ENCODE results near the gene EVI5. TPM values are rescaled to one million over a fixed set of nuclear protein-coding genes. Genes with fewer than 3 reads are reported as not detected.

EVI5 gene
- total RNA-seq, 1 experiment from 2014 or later = 31.2 TPM

DNA sequence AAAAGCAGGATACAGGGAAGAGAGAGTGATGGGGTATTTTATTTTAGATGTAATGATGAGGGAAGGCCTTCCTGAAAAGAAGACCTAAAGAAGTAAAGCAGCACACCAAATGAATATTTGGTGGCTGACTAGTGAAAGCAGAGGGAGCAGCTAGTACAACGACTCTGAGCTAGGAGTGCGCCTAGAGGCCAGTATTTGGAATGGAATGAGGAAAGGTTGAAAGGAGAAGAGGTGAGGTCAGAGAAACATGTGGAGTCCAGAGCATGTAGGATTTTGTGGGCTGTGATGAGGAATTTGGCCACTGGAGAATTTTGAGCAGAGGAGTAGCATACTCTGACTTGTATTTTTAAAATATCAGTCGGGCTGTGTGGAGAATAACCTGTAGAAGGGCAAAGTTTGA, 35.1 kb upstream of the EVI5 start:
- CTCF ChIA-PET = interaction anchor here (0.5 to 1.8 kb wide), 3 partner anchors 12 to 71 kb away, joined by 3 to 7 read pairs (median 3); partner anchors contain the start of gene RPL5
- intact Hi-C loops (cut with micrococcal nuclease; ENCODE audit: unreplicated experiment) = no loop called here
- H3K4me3 ChIP-seq (ENCODE audit: low read depth, low read length) = no peak overlapping the region
- no peak overlapping the region for H3K4me3 Mint-ChIP-seq (ENCODE audit: unreplicated experiment)
- peak overlapping the region; percentile 42 for H3K27ac Mint-ChIP-seq (ENCODE audit: unreplicated experiment)
- no TSS peak for BruUV-seq (replicated peaks)
- no peaks in the 10 kb centered on the region for H3K9me3 ChIP-seq
- H3K36me3 Mint-ChIP-seq (ENCODE audit: insufficient read depth, unreplicated experiment) = no peaks in the 10 kb centered on the region
- no peaks in the 10 kb centered on the region for H3K36me3 ChIP-seq (ENCODE audit: control insufficient read depth, insufficient read depth, low read length)
- no peaks in the 10 kb centered on the region for H3K27me3 ChIP-seq (replicated peaks; ENCODE audit: control insufficient read depth, insufficient read depth, low read length)
- peaks cover 48% of the 10 kb centered on the region for H3K4me1 ChIP-seq
- H3K9me3 Mint-ChIP-seq (ENCODE audit: unreplicated experiment) = no peaks in the 10 kb centered on the region
- TF ChIP-seq, protein P1, sequence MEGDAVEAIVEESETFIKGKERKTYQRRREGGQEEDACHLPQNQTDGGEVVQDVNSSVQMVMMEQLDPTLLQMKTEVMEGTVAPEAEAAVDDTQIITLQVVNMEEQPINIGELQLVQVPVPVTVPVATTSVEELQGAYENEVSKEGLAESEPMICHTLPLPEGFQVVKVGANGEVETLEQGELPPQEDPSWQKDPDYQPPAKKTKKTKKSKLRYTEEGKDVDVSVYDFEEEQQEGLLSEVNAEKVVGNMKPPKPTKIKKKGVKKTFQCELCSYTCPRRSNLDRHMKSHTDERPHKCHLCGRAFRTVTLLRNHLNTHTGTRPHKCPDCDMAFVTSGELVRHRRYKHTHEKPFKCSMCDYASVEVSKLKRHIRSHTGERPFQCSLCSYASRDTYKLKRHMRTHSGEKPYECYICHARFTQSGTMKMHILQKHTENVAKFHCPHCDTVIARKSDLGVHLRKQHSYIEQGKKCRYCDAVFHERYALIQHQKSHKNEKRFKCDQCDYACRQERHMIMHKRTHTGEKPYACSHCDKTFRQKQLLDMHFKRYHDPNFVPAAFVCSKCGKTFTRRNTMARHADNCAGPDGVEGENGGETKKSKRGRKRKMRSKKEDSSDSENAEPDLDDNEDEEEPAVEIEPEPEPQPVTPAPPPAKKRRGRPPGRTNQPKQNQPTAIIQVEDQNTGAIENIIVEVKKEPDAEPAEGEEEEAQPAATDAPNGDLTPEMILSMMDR (IDR thresholded peaks at IDR 0.05; ENCODE audit: insufficient read depth in 1 of 2, low read depth in 1 of 2, low read length in 1 of 2, severe bottlenecking in 1 of 2, unreplicated experiment in 1 of 2) = peak in 1 of 2 experiments; percentile 5
- POLR2A ChIA-PET = no interaction called here
- peaks cover 31% of the 10 kb centered on the region for H3K4me1 Mint-ChIP-seq (ENCODE audit: low read depth, unreplicated experiment)
- peak; percentile 27 to 40 for DNase-seq
- no peaks in the 10 kb centered on the region for H3K27me3 Mint-ChIP-seq (ENCODE audit: insufficient read depth, unreplicated experiment)

DNA sequence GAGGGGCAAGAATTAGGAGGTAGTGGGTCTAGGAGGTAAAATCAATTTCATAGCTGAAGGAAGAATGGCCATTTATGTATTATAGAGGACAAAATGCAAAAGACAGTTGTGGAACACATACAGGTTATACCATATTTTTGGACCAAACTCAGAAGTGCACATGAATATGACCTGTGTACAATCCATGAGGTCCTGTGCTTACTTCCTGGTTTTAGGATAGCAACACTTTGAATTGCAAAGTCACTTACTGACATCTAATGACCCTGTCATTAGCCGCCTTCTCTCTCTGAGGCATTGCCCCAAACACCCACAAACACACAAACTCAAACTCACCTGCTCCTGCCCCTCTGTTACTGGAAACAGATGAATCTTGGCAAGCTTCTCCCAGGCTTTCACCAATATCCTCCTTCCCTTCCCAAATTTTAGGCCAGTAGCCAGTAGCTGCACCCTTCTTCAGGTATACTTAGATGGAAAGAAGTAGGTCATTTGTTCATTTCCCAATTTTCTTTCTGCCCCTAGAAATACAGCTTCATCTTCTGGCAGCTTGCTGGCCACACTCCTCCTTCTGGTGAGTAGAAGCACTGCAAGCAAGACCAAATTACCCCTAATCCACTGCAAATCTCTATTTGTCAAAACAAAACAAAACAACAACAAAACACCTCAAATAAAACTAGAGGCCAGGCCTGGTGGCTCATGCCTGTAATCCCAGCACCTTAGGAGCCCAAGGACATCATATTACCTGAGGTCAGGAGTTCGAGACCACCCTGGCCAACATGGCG, 33.3 kb upstream of the EVI5 start:
- no TSS peak for BruUV-seq (replicated peaks)
- H3K27me3 ChIP-seq (replicated peaks; ENCODE audit: control insufficient read depth, insufficient read depth, low read length) = no peaks in the 10 kb centered on the region
- no peaks in the 10 kb centered on the region for H3K9me3 ChIP-seq
- peak in 1 of 2 experiments; percentile 23 for DNase-seq
- Mint-ChIP-seq H3K27ac (ENCODE audit: unreplicated experiment) (peak overlapping the region; percentile 84), H3K4me1 (ENCODE audit: low read depth, unreplicated experiment) (peaks cover 36% of the 10 kb centered on the region), H3K27me3 (ENCODE audit: insufficient read depth, unreplicated experiment) (no peaks in the 10 kb centered on the region), H3K9me3 (ENCODE audit: unreplicated experiment) (no peaks in the 10 kb centered on the region), H3K36me3 (ENCODE audit: insufficient read depth, unreplicated experiment) (no peaks in the 10 kb centered on the region), H3K4me3 (ENCODE audit: unreplicated experiment) (peak overlapping the region; percentile 15)
- intact Hi-C loops (cut with micrococcal nuclease; ENCODE audit: unreplicated experiment) = loop anchor here (1.0 kb wide), 3 partner anchors 14 to 69 kb away; partner anchors contain the start of gene EVI5
- CTCF ChIA-PET = interaction anchor here (0.7 to 1.9 kb wide), 7 partner anchors 14 to 508 kb away, joined by 3 to 17 read pairs (median 5); partner anchors contain the start of genes EVI5 and RPL5
- peaks cover 46% of the 10 kb centered on the region for H3K4me1 ChIP-seq
- POLR2A ChIA-PET = interaction anchor here (1.1 kb wide), 1 partner anchor 14 kb away, joined by 4 read pairs; the partner anchor contains the start of gene RPL5
- TF ChIP-seq, protein P1 (IDR thresholded peaks at IDR 0.05; ENCODE audit: insufficient read depth in 1 of 2, low read depth in 1 of 2, low read length in 1 of 2, severe bottlenecking in 1 of 2, unreplicated experiment in 1 of 2) = peak in 1 of 2 experiments; percentile 27
- H3K4me3 ChIP-seq (ENCODE audit: low read depth, low read length) = no peak overlapping the region
- no peaks in the 10 kb centered on the region for H3K36me3 ChIP-seq (ENCODE audit: control insufficient read depth, insufficient read depth, low read length)

DNA sequence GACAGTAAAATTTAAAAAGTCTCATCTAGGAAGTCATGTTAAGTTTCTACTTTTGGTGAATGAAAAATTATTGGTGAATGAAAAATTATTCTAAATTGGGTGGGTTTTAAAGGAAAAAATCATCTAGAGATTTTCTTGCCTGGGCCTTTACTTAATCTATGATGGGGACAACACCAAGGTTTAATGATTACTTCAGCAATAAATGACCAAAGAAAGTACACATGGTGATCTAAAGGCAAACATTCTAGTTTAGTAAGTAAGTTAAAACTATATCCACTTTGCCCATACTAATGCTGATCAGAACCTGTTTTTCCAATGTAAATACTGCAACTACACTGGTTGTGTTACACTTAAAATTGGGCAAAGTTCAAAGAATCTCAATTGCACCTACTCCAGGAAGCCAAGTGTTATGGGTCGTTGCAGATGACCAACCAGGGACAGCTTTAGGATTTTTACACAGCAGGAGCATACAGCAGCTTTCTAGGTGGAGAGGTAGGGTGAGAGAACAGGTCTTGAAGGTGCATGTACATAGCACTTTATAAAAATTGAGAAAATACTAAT, 32.3 kb upstream of the EVI5 start:
- POLR2A ChIA-PET = interaction anchor here (1.1 kb wide), 1 partner anchor 15 kb away, joined by 4 read pairs; the partner anchor contains the start of gene RPL5
- no peak overlapping the region for H3K4me3 ChIP-seq (ENCODE audit: low read depth, low read length)

More for the DNA sequence above, 32.3 kb upstream of the EVI5 start:
- no peaks in the 10 kb centered on the region for H3K27me3 Mint-ChIP-seq (ENCODE audit: insufficient read depth, unreplicated experiment)
- no peaks in the 10 kb centered on the region for H3K27me3 ChIP-seq (replicated peaks; ENCODE audit: control insufficient read depth, insufficient read depth, low read length)
- peak overlapping the region; percentile 84 for H3K27ac Mint-ChIP-seq (ENCODE audit: unreplicated experiment)
- no peaks in the 10 kb centered on the region for H3K36me3 ChIP-seq (ENCODE audit: control insufficient read depth, insufficient read depth, low read length)
- TF ChIP-seq, protein P1 (IDR thresholded peaks at IDR 0.05; ENCODE audit: insufficient read depth in 1 of 2, low read depth in 1 of 2, low read length in 1 of 2, severe bottlenecking in 1 of 2, unreplicated experiment in 1 of 2) = no peak
- peaks cover 36% of the 10 kb centered on the region for H3K4me1 Mint-ChIP-seq (ENCODE audit: low read depth, unreplicated experiment)
- BruUV-seq (replicated peaks) = no TSS peak
- peak; percentile 58 to 61 for DNase-seq
- CTCF ChIA-PET = interaction anchor here (1.4 to 1.9 kb wide), 3 partner anchors 13 to 507 kb away, joined by 4 to 17 read pairs (median 9); no protein-coding TSS in a partner anchor
- H3K36me3 Mint-ChIP-seq (ENCODE audit: insufficient read depth, unreplicated experiment) = no peaks in the 10 kb centered on the region
- H3K4me1 ChIP-seq = peaks cover 37% of the 10 kb centered on the region
- H3K9me3 ChIP-seq = no peaks in the 10 kb centered on the region
- intact Hi-C loops (cut with micrococcal nuclease; ENCODE audit: unreplicated experiment) = loop anchor here (1.0 kb wide), 2 partner anchors 13 to 32 kb away; partner anchors contain the start of gene EVI5
- H3K9me3 Mint-ChIP-seq (ENCODE audit: unreplicated experiment) = no peaks in the 10 kb centered on the region
- H3K4me3 Mint-ChIP-seq (ENCODE audit: unreplicated experiment) = peak overlapping the region; percentile 50

Measured in Caco-2 (cell line).